Erythroblast (primary cell): Measurements from ENCODE around the gene ITPR2.

Experiments
- GATA1 ChIP-seq: IDR thresholded peaks from 2 replicates; pipeline ENCODE4 v1.6.1; 2011; ENCODE audit warnings: low read depth, mild to moderate bottlenecking, control low read depth, low read length, moderate library complexity
- POLR2A ChIP-seq: IDR thresholded peaks from 2 replicates; pipeline ENCODE4 v1.6.1; 2011; ENCODE audit warnings: mild to moderate bottlenecking, low read length

GRCh38 chr12:26721800-26722199, 111.2 kb downstream of the ITPR2 start:
- TF ChIP-seq POLR2A (no peak), GATA1 (no peak)
